HepG2 (cell line): ENCODE results near the gene CARS2.

Experiments
- KDM1A ChIP-seq: IDR thresholded peaks from 2 replicates; pipeline ENCODE4 v1.6.1; 2016; ENCODE audit warnings: missing compliant biosample characterization
- MYC ChIP-seq: sonication (generic); formaldehyde crosslinking; IDR thresholded peaks from 2 replicates; pipeline ENCODE4 v1.9.0; 2021; ENCODE audit warnings: missing genetic modification reagents, borderline replicate concordance
- PHF21A ChIP-seq: sonication (generic); formaldehyde crosslinking; IDR thresholded peaks from 2 replicates; pipeline ENCODE4 v1.5.0; 2020; ENCODE audit warnings: mild to moderate bottlenecking, missing genetic modification reagents
- RAD51 ChIP-seq: fragments of 450-650 bp; IDR thresholded peaks from 2 replicates; pipeline ENCODE4 v1.6.1; 2016; ENCODE audit warnings: borderline replicate concordance
- THYN1 ChIP-seq: sonication (generic); formaldehyde crosslinking; IDR thresholded peaks from 2 replicates; pipeline ENCODE4 v1.8.1; 2023; ENCODE audit warnings: low read depth, mild to moderate bottlenecking, moderate library complexity, missing genetic modification reagents, borderline replicate concordance
- TF ChIP-seq, protein P1 (sequence below): sonication (generic); formaldehyde crosslinking; IDR thresholded peaks from 2 replicates; pipeline ENCODE4 v1.5.0; 2020; ENCODE audit warnings: mild to moderate bottlenecking, missing genetic modification reagents, moderate library complexity
- TF ChIP-seq, protein P2 (sequence below): sonication (generic); formaldehyde crosslinking; IDR thresholded peaks from 2 replicates; pipeline ENCODE4 v1.5.1; 2020; ENCODE audit warnings: missing genetic modification reagents, mild to moderate bottlenecking, borderline replicate concordance
- TF ChIP-seq, protein P3 (sequence below): sonication (generic); formaldehyde crosslinking; conservative IDR thresholded peaks from 2 replicates; pipeline ENCODE4 v1.8.0; 2022; ENCODE audit warnings: missing genetic modification reagents
- TF ChIP-seq, protein P4 (sequence below): sonication (generic); formaldehyde crosslinking; IDR thresholded peaks from 2 replicates; pipeline ENCODE4 v1.4.0; 2020; ENCODE audit warnings: missing genetic modification reagents, mild to moderate bottlenecking, borderline replicate concordance

DNA sequence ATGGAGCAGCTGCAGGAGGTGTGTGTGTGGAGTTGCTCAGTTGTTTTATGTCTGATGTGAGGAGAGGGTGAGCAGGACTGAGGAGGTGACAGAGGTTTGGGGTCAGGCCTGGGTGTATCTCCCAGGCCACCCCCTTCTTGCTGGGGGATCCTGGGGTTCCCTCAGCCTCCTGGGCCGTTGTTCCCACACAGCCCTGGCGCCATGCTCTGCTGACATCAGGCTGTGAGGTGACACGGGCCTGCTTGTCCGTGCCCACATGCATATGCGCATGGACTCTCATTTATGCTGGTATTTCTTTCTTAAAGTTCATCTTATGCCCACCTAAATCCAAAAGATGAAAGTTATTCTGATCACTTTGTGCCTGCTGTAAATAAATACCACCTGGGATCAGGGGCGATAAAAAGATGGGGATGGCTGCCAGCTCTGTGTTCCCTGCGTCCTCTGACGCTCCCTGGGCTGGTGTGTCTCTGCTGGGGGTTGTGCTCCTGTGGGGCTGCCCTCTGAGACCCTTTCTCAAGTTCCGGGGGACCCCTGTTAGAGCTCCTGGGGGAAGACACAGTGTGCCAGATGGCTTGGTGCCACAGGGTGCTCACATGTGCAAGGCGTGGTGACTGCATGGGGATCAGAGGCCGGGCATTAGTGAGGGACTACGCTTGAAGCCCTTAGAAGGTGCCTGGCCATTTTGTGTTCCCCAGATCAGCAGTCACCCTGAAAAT, 78.0 kb downstream of the CARS2 start:
- TF ChIP-seq PHF21A (CRISPR knock-in tag) (no peak), KDM1A (CRISPR knock-in tag) (no peak), MYC (CRISPR knock-in tag) (no peak), RAD51 (no peak), THYN1 (CRISPR knock-in tag) (no peak)
- TF ChIP-seq, protein P1, sequence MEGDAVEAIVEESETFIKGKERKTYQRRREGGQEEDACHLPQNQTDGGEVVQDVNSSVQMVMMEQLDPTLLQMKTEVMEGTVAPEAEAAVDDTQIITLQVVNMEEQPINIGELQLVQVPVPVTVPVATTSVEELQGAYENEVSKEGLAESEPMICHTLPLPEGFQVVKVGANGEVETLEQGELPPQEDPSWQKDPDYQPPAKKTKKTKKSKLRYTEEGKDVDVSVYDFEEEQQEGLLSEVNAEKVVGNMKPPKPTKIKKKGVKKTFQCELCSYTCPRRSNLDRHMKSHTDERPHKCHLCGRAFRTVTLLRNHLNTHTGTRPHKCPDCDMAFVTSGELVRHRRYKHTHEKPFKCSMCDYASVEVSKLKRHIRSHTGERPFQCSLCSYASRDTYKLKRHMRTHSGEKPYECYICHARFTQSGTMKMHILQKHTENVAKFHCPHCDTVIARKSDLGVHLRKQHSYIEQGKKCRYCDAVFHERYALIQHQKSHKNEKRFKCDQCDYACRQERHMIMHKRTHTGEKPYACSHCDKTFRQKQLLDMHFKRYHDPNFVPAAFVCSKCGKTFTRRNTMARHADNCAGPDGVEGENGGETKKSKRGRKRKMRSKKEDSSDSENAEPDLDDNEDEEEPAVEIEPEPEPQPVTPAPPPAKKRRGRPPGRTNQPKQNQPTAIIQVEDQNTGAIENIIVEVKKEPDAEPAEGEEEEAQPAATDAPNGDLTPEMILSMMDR (CRISPR knock-in tag) = no peak
- TF ChIP-seq, protein P2, sequence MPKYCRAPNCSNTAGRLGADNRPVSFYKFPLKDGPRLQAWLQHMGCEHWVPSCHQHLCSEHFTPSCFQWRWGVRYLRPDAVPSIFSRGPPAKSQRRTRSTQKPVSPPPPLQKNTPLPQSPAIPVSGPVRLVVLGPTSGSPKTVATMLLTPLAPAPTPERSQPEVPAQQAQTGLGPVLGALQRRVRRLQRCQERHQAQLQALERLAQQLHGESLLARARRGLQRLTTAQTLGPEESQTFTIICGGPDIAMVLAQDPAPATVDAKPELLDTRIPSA = no peak
- TF ChIP-seq, protein P3, sequence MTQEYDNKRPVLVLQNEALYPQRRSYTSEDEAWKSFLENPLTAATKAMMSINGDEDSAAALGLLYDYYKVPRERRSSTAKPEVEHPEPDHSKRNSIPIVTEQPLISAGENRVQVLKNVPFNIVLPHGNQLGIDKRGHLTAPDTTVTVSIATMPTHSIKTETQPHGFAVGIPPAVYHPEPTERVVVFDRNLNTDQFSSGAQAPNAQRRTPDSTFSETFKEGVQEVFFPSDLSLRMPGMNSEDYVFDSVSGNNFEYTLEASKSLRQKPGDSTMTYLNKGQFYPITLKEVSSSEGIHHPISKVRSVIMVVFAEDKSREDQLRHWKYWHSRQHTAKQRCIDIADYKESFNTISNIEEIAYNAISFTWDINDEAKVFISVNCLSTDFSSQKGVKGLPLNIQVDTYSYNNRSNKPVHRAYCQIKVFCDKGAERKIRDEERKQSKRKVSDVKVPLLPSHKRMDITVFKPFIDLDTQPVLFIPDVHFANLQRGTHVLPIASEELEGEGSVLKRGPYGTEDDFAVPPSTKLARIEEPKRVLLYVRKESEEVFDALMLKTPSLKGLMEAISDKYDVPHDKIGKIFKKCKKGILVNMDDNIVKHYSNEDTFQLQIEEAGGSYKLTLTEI (CRISPR knock-in tag) = no peak
- TF ChIP-seq, protein P4, sequence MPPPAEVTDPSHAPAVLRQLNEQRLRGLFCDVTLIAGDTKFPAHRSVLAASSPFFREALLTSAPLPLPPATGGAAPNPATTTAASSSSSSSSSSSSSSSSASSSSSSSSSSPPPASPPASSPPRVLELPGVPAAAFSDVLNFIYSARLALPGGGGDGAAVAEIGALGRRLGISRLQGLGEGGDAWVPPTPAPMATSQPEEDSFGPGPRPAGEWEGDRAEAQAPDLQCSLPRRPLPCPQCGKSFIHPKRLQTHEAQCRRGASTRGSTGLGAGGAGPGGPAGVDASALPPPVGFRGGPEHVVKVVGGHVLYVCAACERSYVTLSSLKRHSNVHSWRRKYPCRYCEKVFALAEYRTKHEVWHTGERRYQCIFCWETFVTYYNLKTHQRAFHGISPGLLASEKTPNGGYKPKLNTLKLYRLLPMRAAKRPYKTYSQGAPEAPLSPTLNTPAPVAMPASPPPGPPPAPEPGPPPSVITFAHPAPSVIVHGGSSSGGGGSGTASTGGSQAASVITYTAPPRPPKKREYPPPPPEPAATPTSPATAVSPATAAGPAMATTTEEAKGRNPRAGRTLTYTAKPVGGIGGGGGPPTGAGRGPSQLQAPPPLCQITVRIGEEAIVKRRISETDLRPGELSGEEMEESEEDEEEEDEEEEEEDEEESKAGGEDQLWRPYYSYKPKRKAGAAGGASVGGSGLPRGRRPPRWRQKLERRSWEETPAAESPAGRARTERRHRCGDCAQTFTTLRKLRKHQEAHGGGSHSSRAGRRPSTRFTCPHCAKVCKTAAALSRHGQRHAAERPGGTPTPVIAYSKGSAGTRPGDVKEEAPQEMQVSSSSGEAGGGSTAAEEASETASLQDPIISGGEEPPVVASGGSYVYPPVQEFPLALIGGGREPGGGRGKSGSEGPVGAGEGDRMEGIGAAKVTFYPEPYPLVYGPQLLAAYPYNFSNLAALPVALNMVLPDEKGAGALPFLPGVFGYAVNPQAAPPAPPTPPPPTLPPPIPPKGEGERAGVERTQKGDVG (CRISPR knock-in tag) = no peak
